SK-N-SH treated with all-trans-retinoic acid at 6 μM for 48 hours (cell line): ENCODE results near the gene B3GNT5.
A peak's percentile ranks its signal among the peaks of the same experiment; 100 is the strongest.

Experiments
- ATAC-seq: fragments of 200-7000 bp; cut with Tn5 transposase; 3 replicates; pipeline ENCODE4 v1.9.1; 2020; ENCODE audit warnings: mild to moderate bottlenecking, moderate library complexity
- ARNTL ChIP-seq: fragments of 450-650 bp; formaldehyde crosslinking; IDR thresholded peaks from 2 replicates; pipeline ENCODE4 v1.5.0; 2020; ENCODE audit warnings: low read depth, mild to moderate bottlenecking, moderate library complexity, borderline replicate concordance
- BACH2 ChIP-seq: fragments of 250-450 bp; sonication (Bioruptor Pico); IDR thresholded peaks from 2 replicates; pipeline ENCODE4 v1.9.0; 2021; ENCODE audit warnings: mild to moderate bottlenecking, borderline replicate concordance
- CREB5 ChIP-seq: fragments of 250-450 bp; sonication (Bioruptor Pico); IDR thresholded peaks from 2 replicates; pipeline ENCODE4 v1.5.1; 2020; ENCODE audit warnings: low read depth, mild to moderate bottlenecking, moderate library complexity
- CSDC2 ChIP-seq: fragments of 250-450 bp; sonication (Bioruptor Pico); IDR thresholded peaks from 2 replicates; pipeline ENCODE4 v1.5.0; 2020; ENCODE audit warnings: mild to moderate bottlenecking, moderate library complexity
- ESRRG ChIP-seq: fragments of 250-450 bp; sonication (Bioruptor Pico); IDR thresholded peaks from 2 replicates; pipeline ENCODE4 v1.6.1; 2021; ENCODE audit warnings: mild to moderate bottlenecking
- GLIS3 ChIP-seq: fragments of 250-450 bp; sonication (Bioruptor Pico); IDR thresholded peaks from 2 replicates; pipeline ENCODE4 v1.5.0; 2020; ENCODE audit warnings: mild to moderate bottlenecking, moderate library complexity
- ISL1 ChIP-seq: fragments of 250-450 bp; sonication (Bioruptor Pico); IDR thresholded peaks from 2 replicates; pipeline ENCODE4 v2.1.2; 2022; ENCODE audit warnings: mild to moderate bottlenecking, moderate library complexity
- OSR1 ChIP-seq: fragments of 250-450 bp; sonication (Bioruptor Pico); IDR thresholded peaks from 2 replicates; pipeline ENCODE4 v1.8.0; 2022; ENCODE audit warnings: moderate library complexity, mild to moderate bottlenecking, inconsistent platforms
- PATZ1 ChIP-seq: fragments of 250-450 bp; sonication (Bioruptor Pico); IDR thresholded peaks from 2 replicates; pipeline ENCODE4 v1.8.0; 2020; ENCODE audit warnings: mild to moderate bottlenecking, moderate library complexity, borderline replicate concordance
- POU6F1 ChIP-seq: fragments of 250-450 bp; sonication (Bioruptor Pico); IDR thresholded peaks from 2 replicates; pipeline ENCODE4 v1.8.0; 2021; ENCODE audit warnings: low read depth, mild to moderate bottlenecking, moderate library complexity, borderline replicate concordance
- PPARA ChIP-seq: fragments of 250-450 bp; sonication (Bioruptor Pico); IDR thresholded peaks from 2 replicates; pipeline ENCODE4 v1.5.0; 2020; ENCODE audit warnings: mild to moderate bottlenecking, borderline replicate concordance
- RARB ChIP-seq: fragments of 250-450 bp; sonication (Bioruptor Pico); IDR thresholded peaks from 2 replicates; pipeline ENCODE4 v1.8.0; 2021; ENCODE audit warnings: mild to moderate bottlenecking, moderate library complexity
- SNAI2 ChIP-seq: fragments of 250-450 bp; sonication (Bioruptor Pico); IDR thresholded peaks from 2 replicates; pipeline ENCODE4 v1.5.0; 2020; ENCODE audit warnings: mild to moderate bottlenecking, moderate library complexity
- TOX ChIP-seq: fragments of 250-450 bp; sonication (Bioruptor Pico); IDR thresholded peaks from 2 replicates; pipeline ENCODE4 v1.8.0; 2021; ENCODE audit warnings: mild to moderate bottlenecking, moderate library complexity, borderline replicate concordance
- TSHZ2 ChIP-seq: fragments of 250-450 bp; sonication (Bioruptor Pico); IDR thresholded peaks from 2 replicates; pipeline ENCODE4 v1.5.0; 2020; ENCODE audit warnings: mild to moderate bottlenecking, moderate library complexity
- ZC3H10 ChIP-seq: fragments of 250-450 bp; sonication (Bioruptor Pico); IDR thresholded peaks from 2 replicates; pipeline ENCODE4 v1.5.1; 2021; ENCODE audit warnings: mild to moderate bottlenecking, moderate library complexity
- ZFP3 ChIP-seq: fragments of 250-450 bp; sonication (Bioruptor Pico); IDR thresholded peaks from 2 replicates; pipeline ENCODE4 v1.5.0; 2020; ENCODE audit warnings: mild to moderate bottlenecking, moderate library complexity
- ZFP30 ChIP-seq: fragments of 450-650 bp; formaldehyde crosslinking; IDR thresholded peaks from 2 replicates; pipeline ENCODE4 v1.5.0; 2022; ENCODE audit warnings: mild to moderate bottlenecking, moderate library complexity
- ZNF565 ChIP-seq: fragments of 450-650 bp; formaldehyde crosslinking; conservative IDR thresholded peaks from 2 replicates; pipeline ENCODE4 v1.5.0; 2020; ENCODE audit warnings: low read depth, mild to moderate bottlenecking, moderate library complexity
- ZNF70 ChIP-seq: fragments of 450-650 bp; formaldehyde crosslinking; IDR thresholded peaks from 2 replicates; pipeline ENCODE4 v1.5.0; 2020; ENCODE audit warnings: mild to moderate bottlenecking, moderate library complexity
- ZNF8 ChIP-seq: fragments of 450-650 bp; formaldehyde crosslinking; IDR thresholded peaks from 2 replicates; pipeline ENCODE4 v1.5.0; 2020; ENCODE audit warnings: mild to moderate bottlenecking, moderate library complexity

B3GNT5 gene

GRCh38 chr3:183262875-183263378 lies 9.9 kb downstream of the B3GNT5 start:
- TF ChIP-seq OSR1 (CRISPR knock-in tag) (no peak), CSDC2 (CRISPR knock-in tag) (no peak), TSHZ2 (no peak), POU6F1 (CRISPR knock-in tag) (no peak)
- no peak for ATAC-seq

- no peak for ATAC-seq
- no peak for TF ChIP-seq ZNF565 (CRISPR knock-in tag)
- TF ChIP-seq ZFP3 (CRISPR knock-in tag), result no peak
Measured at GRCh38 chr3:183264268-183264667, 11.2 kb downstream of the B3GNT5 start.

GRCh38 chr3:183265157-183265642 lies 12.1 kb downstream of the B3GNT5 start:
- TF ChIP-seq ZC3H10 (CRISPR knock-in tag) (no peak), TSHZ2 (no peak), ZNF565 (CRISPR knock-in tag) (no peak), SNAI2 (CRISPR knock-in tag) (no peak), ZNF8 (CRISPR knock-in tag) (no peak), ESRRG (no peak), RARB (CRISPR knock-in tag) (no peak), GLIS3 (CRISPR knock-in tag) (no peak), POU6F1 (CRISPR knock-in tag) (no peak), CREB5 (CRISPR knock-in tag) (no peak), ZNF70 (CRISPR knock-in tag) (no peak), OSR1 (CRISPR knock-in tag) (no peak), ZFP3 (CRISPR knock-in tag) (no peak), PPARA (CRISPR knock-in tag) (no peak), ISL1 (no peak), TOX (CRISPR knock-in tag) (no peak)
- no peak for ATAC-seq

GRCh38 chr3:183265834-183266417 lies 12.9 kb downstream of the B3GNT5 start:
- ATAC-seq, result peak; percentile 83
- TF ChIP-seq TOX (CRISPR knock-in tag) (no peak), CREB5 (CRISPR knock-in tag) (no peak), ZNF70 (CRISPR knock-in tag) (no peak), PATZ1 (no peak), RARB (CRISPR knock-in tag) (no peak), OSR1 (CRISPR knock-in tag) (no peak), BACH2 (CRISPR knock-in tag) (no peak), ARNTL (CRISPR knock-in tag) (no peak), ZFP30 (CRISPR knock-in tag) (no peak)
